HG03066 (cell line): Measurements from ENCODE around the gene TMEM54.

Source experiments
- ATAC-seq: cut with Tn5 transposase; IDR thresholded peaks from one replicate; pipeline ENCODE4 v1.9.1; 2021; ENCODE audit warnings: low read depth; ENCODE audit not compliant: unreplicated experiment

Gene TMEM54

GRCh38 chr1:32900956-32901822, at the start of gene TMEM54:
TMEM54 (minus strand) TSS chr1:32901389; CDS start chr1:32901238, 151 bp downstream.
- ATAC-seq, result no peak

GRCh38 chr1:32949519-32949918, 48.3 kb upstream of the TMEM54 start:
- ATAC-seq, result no peak

- ATAC-seq, result no peak
Measured at GRCh38 chr1:32948905-32949304, 47.7 kb upstream of the TMEM54 start.

- ATAC-seq, result no peak
Measured at GRCh38 chr1:32948390-32948722, 47.2 kb upstream of the TMEM54 start.

- ATAC-seq, result no peak
Measured at GRCh38 chr1:32947669-32948389, 46.6 kb upstream of the TMEM54 start.

GRCh38 chr1:32946413-32946812, 45.2 kb upstream of the TMEM54 start:
- ATAC-seq, result no peak

- ATAC-seq, result no peak
Measured at GRCh38 chr1:32944180-32944579, 43.0 kb upstream of the TMEM54 start.

- ATAC-seq, result no peak
Measured at GRCh38 chr1:32939655-32940371, 38.6 kb upstream of the TMEM54 start.

- ATAC-seq, result no peak
Measured at GRCh38 chr1:32937061-32937460, 35.9 kb upstream of the TMEM54 start.

- no peak for ATAC-seq
Measured at GRCh38 chr1:32934535-32934934, 33.3 kb upstream of the TMEM54 start.

GRCh38 chr1:32933742-32934322, 32.6 kb upstream of the TMEM54 start:
- ATAC-seq, result no peak

GRCh38 chr1:32931760-32932159, 30.6 kb upstream of the TMEM54 start:
- no peak for ATAC-seq

- no peak for ATAC-seq
Measured at GRCh38 chr1:32929366-32929765, 28.2 kb upstream of the TMEM54 start.

GRCh38 chr1:32928715-32929114, 27.5 kb upstream of the TMEM54 start:
- ATAC-seq, result no peak

- no peak for ATAC-seq
Measured at GRCh38 chr1:32928285-32928684, 27.1 kb upstream of the TMEM54 start.

- no peak for ATAC-seq
Measured at GRCh38 chr1:32927441-32927840, 26.3 kb upstream of the TMEM54 start.

GRCh38 chr1:32926562-32926961, 25.4 kb upstream of the TMEM54 start:
- no peak for ATAC-seq

GRCh38 chr1:32925403-32926162, 24.4 kb upstream of the TMEM54 start:
- ATAC-seq, result no peak

- ATAC-seq, result no peak
Measured at GRCh38 chr1:32924881-32925344, 23.7 kb upstream of the TMEM54 start.

GRCh38 chr1:32920833-32921232, 19.6 kb upstream of the TMEM54 start:
- no peak for ATAC-seq
